Ovary (tissue), 3 donors: ENCODE measurements around the gene CNTNAP5.

Experiments
- EP300 ChIP-seq: sonication (generic); formaldehyde crosslinking; IDR thresholded peaks from one replicate; pipeline ENCODE4 v1.6.1; 2017; ENCODE audit warnings: antibody characterized with exemption
- POLR2A ChIP-seq: fragments of 450-650 bp; IDR thresholded peaks from one replicate; pipeline ENCODE4 v1.6.1; 2017; ENCODE audit warnings: antibody characterized with exemption, mild to moderate bottlenecking, moderate library complexity
- TF ChIP-seq, protein P1 (sequence below), 3 donors: fragments of 450-650 bp in 2 of 3; fragments of 200-600 bp in 1 of 3; IDR thresholded peaks; one replicate each; pipeline versions ENCODE4 v1.5.1 to v1.8.0; 2016 to 2022; ENCODE audit warnings: antibody characterized with exemption in 3 of 3, mild to moderate bottlenecking in 1 of 3
- donor health status: DM: no; HTN: no; CAD: no.

DNA sequence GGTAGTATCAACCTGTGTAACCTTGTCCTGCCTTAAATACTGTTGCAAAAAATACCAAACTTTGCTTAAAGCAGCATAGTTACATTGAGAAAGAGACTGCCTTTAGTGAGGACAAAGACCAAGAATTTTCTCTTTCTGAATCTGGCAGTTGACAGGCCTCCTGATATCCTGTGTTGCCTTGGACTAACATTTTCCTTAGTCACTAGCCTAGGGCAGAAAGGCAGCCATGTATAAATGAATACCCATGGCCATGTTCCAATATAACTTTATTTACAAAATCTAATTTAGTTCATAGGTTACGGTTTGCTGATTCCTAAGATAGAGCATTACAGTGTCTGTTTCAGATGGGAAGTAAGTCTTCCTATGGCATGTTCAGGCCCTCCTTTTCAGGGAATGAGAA lies 895.4 kb downstream of the CNTNAP5 start:
- TF ChIP-seq, protein P1, sequence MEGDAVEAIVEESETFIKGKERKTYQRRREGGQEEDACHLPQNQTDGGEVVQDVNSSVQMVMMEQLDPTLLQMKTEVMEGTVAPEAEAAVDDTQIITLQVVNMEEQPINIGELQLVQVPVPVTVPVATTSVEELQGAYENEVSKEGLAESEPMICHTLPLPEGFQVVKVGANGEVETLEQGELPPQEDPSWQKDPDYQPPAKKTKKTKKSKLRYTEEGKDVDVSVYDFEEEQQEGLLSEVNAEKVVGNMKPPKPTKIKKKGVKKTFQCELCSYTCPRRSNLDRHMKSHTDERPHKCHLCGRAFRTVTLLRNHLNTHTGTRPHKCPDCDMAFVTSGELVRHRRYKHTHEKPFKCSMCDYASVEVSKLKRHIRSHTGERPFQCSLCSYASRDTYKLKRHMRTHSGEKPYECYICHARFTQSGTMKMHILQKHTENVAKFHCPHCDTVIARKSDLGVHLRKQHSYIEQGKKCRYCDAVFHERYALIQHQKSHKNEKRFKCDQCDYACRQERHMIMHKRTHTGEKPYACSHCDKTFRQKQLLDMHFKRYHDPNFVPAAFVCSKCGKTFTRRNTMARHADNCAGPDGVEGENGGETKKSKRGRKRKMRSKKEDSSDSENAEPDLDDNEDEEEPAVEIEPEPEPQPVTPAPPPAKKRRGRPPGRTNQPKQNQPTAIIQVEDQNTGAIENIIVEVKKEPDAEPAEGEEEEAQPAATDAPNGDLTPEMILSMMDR (IDR thresholded peaks at IDR 0.05) = no peak
- TF ChIP-seq EP300 = no peak
- TF ChIP-seq POLR2A = no peak
